ENCODE data around the gene MYL3. TPM values are rescaled to one million over a fixed set of nuclear protein-coding genes. Genes with fewer than 3 reads are reported as not detected.

The MYL3 gene
- polyA plus RNA-seq, 2 of the 4 experiments (the other 2 are of a cell fraction): 0.25 TPM; not detected in 1

DNA sequence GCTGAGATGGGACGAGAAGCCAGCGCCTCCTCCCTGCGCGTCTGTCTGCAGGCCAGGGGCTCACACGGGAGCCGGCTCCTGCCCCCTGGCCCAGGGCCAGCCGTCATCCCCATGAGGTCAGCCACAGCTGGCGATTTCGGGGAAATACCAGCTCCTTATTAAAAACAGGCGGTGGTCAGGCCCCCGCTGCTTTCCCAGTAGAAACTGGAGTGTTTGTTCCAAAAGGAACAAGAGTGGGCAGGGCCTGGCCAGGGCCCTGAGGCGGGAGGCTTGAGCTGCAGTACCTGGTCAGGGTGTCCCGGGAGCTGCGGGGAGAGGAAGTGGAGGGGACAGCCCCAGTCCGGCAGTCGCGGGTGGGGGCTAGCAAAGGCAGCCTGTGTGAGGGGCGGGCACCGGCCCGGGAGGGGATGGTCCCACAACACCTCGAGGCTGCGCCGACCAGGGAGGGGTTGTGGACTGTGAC lies 17.8 kb downstream of the MYL3 start (continued):
- no peak for TF ChIP-seq MYC (IDR thresholded peaks at IDR 0.05; ENCODE audit: borderline replicate concordance, low read length)
- TF ChIP-seq CHD2 (IDR thresholded peaks at IDR 0.05; ENCODE audit: low read length, partially characterized antibody): no peak
- no peak for TF ChIP-seq ZNF302 (CRISPR knock-in tag; IDR thresholded peaks at IDR 0.05)

DNA sequence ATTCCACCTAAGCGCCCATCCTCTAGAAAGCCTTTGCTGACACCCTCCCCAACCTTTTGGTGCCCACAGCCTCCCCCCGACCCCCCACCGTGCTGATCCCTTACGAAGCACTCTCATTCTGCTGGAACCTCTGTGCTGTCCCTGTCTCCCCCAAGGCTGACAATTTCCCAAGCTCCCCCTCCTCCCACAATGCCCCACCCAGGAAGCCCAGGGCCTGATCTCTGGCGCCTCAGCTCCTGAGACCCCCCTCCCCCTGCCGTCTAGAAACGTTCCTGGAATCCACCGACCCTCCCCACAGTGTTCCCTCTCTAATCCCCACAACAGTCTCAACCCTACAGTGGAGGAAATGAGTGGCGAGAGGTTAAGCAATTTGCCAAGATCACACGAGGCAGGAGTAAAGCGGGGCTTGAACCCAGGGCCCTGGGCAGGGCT lies 18.3 kb downstream of the MYL3 start:
- DNase-seq (ENCODE audit: low read depth in 1 of 2, low spot score in 1 of 2) (no peak), ATAC-seq (no peak), FAIRE-seq (no peak)
- no peak overlapping the region for H3K4me3 ChIP-seq
- peaks cover 15% of the 10 kb centered on the region; the same call in 2 of the 3 replicates for H3K9me3 ChIP-seq
- H3K27ac ChIP-seq: no peak overlapping the region
- ChIA-PET CTCF (interaction anchor here (1.3 to 1.6 kb wide), 2 partner anchors 24 to 26 kb away, joined by 3 read pairs; no protein-coding TSS in a partner anchor), POLR2A (no interaction called here)
- H3K4me1 ChIP-seq: no peaks in the 10 kb centered on the region
- TF ChIP-seq, protein P1, sequence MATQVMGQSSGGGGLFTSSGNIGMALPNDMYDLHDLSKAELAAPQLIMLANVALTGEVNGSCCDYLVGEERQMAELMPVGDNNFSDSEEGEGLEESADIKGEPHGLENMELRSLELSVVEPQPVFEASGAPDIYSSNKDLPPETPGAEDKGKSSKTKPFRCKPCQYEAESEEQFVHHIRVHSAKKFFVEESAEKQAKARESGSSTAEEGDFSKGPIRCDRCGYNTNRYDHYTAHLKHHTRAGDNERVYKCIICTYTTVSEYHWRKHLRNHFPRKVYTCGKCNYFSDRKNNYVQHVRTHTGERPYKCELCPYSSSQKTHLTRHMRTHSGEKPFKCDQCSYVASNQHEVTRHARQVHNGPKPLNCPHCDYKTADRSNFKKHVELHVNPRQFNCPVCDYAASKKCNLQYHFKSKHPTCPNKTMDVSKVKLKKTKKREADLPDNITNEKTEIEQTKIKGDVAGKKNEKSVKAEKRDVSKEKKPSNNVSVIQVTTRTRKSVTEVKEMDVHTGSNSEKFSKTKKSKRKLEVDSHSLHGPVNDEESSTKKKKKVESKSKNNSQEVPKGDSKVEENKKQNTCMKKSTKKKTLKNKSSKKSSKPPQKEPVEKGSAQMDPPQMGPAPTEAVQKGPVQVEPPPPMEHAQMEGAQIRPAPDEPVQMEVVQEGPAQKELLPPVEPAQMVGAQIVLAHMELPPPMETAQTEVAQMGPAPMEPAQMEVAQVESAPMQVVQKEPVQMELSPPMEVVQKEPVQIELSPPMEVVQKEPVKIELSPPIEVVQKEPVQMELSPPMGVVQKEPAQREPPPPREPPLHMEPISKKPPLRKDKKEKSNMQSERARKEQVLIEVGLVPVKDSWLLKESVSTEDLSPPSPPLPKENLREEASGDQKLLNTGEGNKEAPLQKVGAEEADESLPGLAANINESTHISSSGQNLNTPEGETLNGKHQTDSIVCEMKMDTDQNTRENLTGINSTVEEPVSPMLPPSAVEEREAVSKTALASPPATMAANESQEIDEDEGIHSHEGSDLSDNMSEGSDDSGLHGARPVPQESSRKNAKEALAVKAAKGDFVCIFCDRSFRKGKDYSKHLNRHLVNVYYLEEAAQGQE (IDR thresholded peaks at IDR 0.05): no peak
- no peak for TF ChIP-seq PHF8 (IDR thresholded peaks at IDR 0.05; ENCODE audit: borderline replicate concordance, low read depth)
- TF ChIP-seq SREBF2 (IDR thresholded peaks at IDR 0.05): no peak
- no peak for TF ChIP-seq EHMT2 (IDR thresholded peaks at IDR 0.05; ENCODE audit: low read depth)
- TF ChIP-seq JUNB (IDR thresholded peaks at IDR 0.05): no peak
- no peak for TF ChIP-seq FOXS1 (CRISPR knock-in tag; IDR thresholded peaks at IDR 0.05)
- TF ChIP-seq RFX5 (IDR thresholded peaks at IDR 0.05): no peak
- 70% methylated on average over 4 of the region's 11 CpGs for WGBS (ENCODE audit: missing lambda C conversion rate)
- no peak overlapping the region for H3K4me2 ChIP-seq

DNA sequence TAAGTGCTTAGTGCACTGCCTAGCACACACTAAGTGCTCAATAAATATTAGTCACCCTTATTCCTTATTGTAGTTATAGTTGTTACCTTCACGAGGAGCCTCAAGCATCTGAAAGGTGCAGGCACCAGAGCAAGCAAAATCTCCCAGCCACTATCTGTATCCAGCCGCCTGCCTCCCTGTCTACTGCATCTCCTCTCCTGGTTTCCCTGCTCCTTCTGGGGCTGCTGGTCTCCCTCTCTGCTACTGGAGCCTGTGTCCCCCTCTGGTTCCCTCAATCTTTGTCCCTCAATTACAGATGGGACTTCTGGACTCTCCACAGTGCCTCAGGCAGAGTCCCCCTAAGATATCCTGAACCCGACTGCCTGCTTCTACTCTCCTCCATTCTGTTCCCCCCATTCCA lies 18.8 kb downstream of the MYL3 start:
- Histone ChIP-seq H3K27ac (no peak overlapping the region), H3K9me3 (peaks cover 15% of the 10 kb centered on the region; the same call in 2 of the 3 replicates), H3K4me3 (no peak overlapping the region), H3K4me2 (no peak overlapping the region), H3K4me1 (no peaks in the 10 kb centered on the region)
- no peak for DNase-seq (ENCODE audit: low read depth in 1 of 2, low spot score in 1 of 2)
- no peak for FAIRE-seq
- CTCF ChIA-PET: interaction anchor here (1.3 kb wide), 1 partner anchor 24 kb away, joined by 3 read pairs; no protein-coding TSS in a partner anchor
- WGBS (ENCODE audit: missing lambda C conversion rate): 60% methylated on average over 3 of the region's 3 CpGs
- no peak for ATAC-seq
- TF ChIP-seq, protein P1 (IDR thresholded peaks at IDR 0.05): no peak
- TF ChIP-seq EHF (CRISPR knock-in tag; IDR thresholded peaks at IDR 0.05): no peak
- TF ChIP-seq ZC3H11A (IDR thresholded peaks at IDR 0.05): no peak
- no peak for TF ChIP-seq ATOH8 (CRISPR knock-in tag; IDR thresholded peaks at IDR 0.05; ENCODE audit: low read depth)
- TF ChIP-seq ZFP36 (IDR thresholded peaks at IDR 0.05; ENCODE audit: borderline replicate concordance, partially characterized antibody): no peak
- TF ChIP-seq NFE2L2 (conservative IDR thresholded peaks at IDR 0.05; ENCODE audit: low read length): no peak
- TF ChIP-seq NPAS2 (CRISPR knock-in tag; IDR thresholded peaks at IDR 0.05; ENCODE audit: borderline replicate concordance): no peak
- no peak for TF ChIP-seq E2F6 (IDR thresholded peaks at IDR 0.05; ENCODE audit: borderline replicate concordance, low read depth)
- TF ChIP-seq CBX2 (IDR thresholded peaks at IDR 0.05; ENCODE audit: borderline replicate concordance, low read depth): no peak
- no peak for TF ChIP-seq MYC (IDR thresholded peaks at IDR 0.05; ENCODE audit: borderline replicate concordance, low read length)
- no peak for TF ChIP-seq SREBF2 (IDR thresholded peaks at IDR 0.05)
- no peak for TF ChIP-seq ZNF302 (CRISPR knock-in tag; IDR thresholded peaks at IDR 0.05)
- TF ChIP-seq RARB (CRISPR knock-in tag; IDR thresholded peaks at IDR 0.05): no peak
- no peak for TF ChIP-seq MAFK (IDR thresholded peaks at IDR 0.05; ENCODE audit: partially characterized antibody)
- TF ChIP-seq HMGXB4 (CRISPR knock-in tag; IDR thresholded peaks at IDR 0.05; ENCODE audit: borderline replicate concordance): no peak
- no peak for TF ChIP-seq HES2 (IDR thresholded peaks at IDR 0.05)
- TF ChIP-seq CBX8 (IDR thresholded peaks at IDR 0.05): no peak
- TF ChIP-seq RFX5 (IDR thresholded peaks at IDR 0.05): no peak
- POLR2A ChIA-PET: no interaction called here

All from A549 (cell line).